Prostate gland (tissue), 2 donors: Measurements from ENCODE around the gene PRSS8. TPM values are rescaled to one million over a fixed set of nuclear protein-coding genes. Genes with fewer than 3 reads are reported as not detected.

Experiments
- DNase-seq: peaks from one replicate; pipeline ENCODE4 v3.0.0-alpha.2; 2019; ENCODE audit warnings: low spot score
- H3K27ac ChIP-seq, 2 donors: fragments of 200-600 bp; sonication (generic); 2 replicates each; pipeline ENCODE4 v1.5.1; 2017 to 2019
- H3K27me3 ChIP-seq: fragments of 200-600 bp; sonication (generic); replicated peaks from 2 replicates; pipeline ENCODE4 v1.5.1; 2019; ENCODE audit not compliant: insufficient read depth
- H3K36me3 ChIP-seq, 2 donors: fragments of 200-600 bp; sonication (generic); 1 replicate in 1 of 2; 2 replicates in 1 of 2; pipeline versions ENCODE4 v1.5.1 to v1.8.1; 2017 to 2019
- H3K4me1 ChIP-seq: fragments of 200-600 bp; sonication (generic); replicated peaks from 2 replicates; pipeline ENCODE4 v1.5.1; 2019
- H3K4me3 ChIP-seq, 2 donors: fragments of 200-600 bp; sonication (generic); 2 replicates each; pipeline ENCODE4 v1.5.1; 2017 to 2019
- H3K9me3 ChIP-seq: fragments of 200-600 bp; sonication (generic); 2 replicates; pipeline ENCODE4 v1.5.1; 2017
- POLR2A ChIP-seq: fragments of 450-650 bp; IDR thresholded peaks from one replicate; pipeline ENCODE4 v1.6.1; 2016; ENCODE audit warnings: antibody characterized with exemption, mild to moderate bottlenecking
- POLR2AphosphoS5 ChIP-seq: sonication (generic); formaldehyde crosslinking; IDR thresholded peaks from one replicate; pipeline ENCODE4 v1.6.1; 2017; ENCODE audit warnings: antibody characterized with exemption
- WGBS: methylation state at CpG from one replicate; pipeline ENCODE4 v1.1.5; 2018; 5-methylcytosine and 5-hydroxymethylcytosine counted together
- intact Hi-C: fragments of 100-400 bp; cut with DNase I; formaldehyde crosslinking; loops from one replicate; pipeline ENCODE4 v1.14.2; 2022
- small RNA-seq, 2 donors: library from RNA; depleted of rRNA; stranded (forward); fragments of <200 nt; gene quantifications; one replicate each; pipeline ENCODE3, GENCODE V24; 2016
- total RNA-seq, 2 donors: library from RNA; depleted of rRNA; stranded (reverse); fragments of >200 nt; gene quantifications; one replicate each; pipeline ENCODE4 v1.1.0, GENCODE V29; 2016
- TF ChIP-seq, protein P1 (sequence below), 4 experiments: fragments of 200-600 bp in 2 of 4; fragments of 450-650 bp in 2 of 4; sonication (generic) in 2 of 4; IDR thresholded peaks; 1 replicate in 3 of 4; 2 replicates in 1 of 4; pipeline ENCODE4 v1.5.1; 2016 to 2019; ENCODE audit warnings: antibody characterized with exemption in 4 of 4, mild to moderate bottlenecking in 2 of 4, moderate library complexity in 2 of 4

Gene PRSS8
- total RNA-seq, 2 donors from 2014 or later: 29.9 to 118 TPM

DNA sequence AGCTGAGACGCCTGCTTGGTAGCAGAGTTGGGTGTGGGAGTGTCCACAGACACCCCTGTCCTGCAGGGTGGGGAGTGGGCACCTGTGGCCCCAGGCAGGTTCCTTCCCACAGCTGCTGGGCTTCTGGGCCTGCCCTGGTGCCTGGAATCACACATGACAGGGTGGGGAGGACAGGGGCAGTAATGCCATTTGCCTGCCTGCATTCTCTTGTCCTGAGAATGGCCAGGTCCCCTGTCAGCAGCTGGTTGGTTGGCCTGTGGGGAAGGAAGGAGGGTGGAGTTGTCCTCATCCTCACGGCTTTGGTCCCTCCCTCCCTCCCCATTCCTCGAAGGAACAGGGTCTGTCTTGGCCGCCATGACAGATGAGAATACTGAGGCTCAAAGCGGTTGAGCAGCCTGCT is 52.0 kb downstream of the PRSS8 start:
- Histone ChIP-seq H3K27me3 (no peaks in the 10 kb centered on the region), H3K4me1 (no peaks in the 10 kb centered on the region), H3K4me3 (no peak overlapping the region), H3K27ac (no peak overlapping the region), H3K9me3 (no peaks in the 10 kb centered on the region), H3K36me3 (peaks cover 0 to 17% of the 10 kb centered on the region in 2 donors)
- WGBS: 69% methylated on average over 5 of the region's 5 CpGs
- no peak for TF ChIP-seq POLR2AphosphoS5
- TF ChIP-seq, protein P1, sequence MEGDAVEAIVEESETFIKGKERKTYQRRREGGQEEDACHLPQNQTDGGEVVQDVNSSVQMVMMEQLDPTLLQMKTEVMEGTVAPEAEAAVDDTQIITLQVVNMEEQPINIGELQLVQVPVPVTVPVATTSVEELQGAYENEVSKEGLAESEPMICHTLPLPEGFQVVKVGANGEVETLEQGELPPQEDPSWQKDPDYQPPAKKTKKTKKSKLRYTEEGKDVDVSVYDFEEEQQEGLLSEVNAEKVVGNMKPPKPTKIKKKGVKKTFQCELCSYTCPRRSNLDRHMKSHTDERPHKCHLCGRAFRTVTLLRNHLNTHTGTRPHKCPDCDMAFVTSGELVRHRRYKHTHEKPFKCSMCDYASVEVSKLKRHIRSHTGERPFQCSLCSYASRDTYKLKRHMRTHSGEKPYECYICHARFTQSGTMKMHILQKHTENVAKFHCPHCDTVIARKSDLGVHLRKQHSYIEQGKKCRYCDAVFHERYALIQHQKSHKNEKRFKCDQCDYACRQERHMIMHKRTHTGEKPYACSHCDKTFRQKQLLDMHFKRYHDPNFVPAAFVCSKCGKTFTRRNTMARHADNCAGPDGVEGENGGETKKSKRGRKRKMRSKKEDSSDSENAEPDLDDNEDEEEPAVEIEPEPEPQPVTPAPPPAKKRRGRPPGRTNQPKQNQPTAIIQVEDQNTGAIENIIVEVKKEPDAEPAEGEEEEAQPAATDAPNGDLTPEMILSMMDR (IDR thresholded peaks at IDR 0.05): no peak
- TF ChIP-seq POLR2A: no peak
- intact Hi-C loops: no loop called here
- no peak for DNase-seq

DNA sequence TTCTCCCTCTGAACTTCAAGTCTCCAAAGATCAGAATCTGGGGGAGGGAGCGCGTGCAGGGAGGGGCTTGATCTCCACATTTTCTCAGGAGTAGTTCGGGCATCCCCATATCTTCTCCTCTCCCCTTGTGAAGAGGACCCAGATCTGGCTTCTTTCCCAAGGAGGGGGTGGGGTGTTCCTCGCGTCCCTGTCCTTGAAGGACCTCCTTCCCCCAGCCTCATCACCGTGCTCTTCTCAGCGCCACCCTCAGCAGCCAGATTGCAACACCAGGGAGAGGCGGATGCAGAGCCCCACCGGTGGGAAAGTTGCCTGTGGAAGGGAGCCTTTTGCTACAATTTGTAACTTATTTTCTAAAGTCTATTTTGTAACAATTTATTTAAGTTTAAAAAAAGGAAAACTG is 52.4 kb downstream of the PRSS8 start:
- intact Hi-C loops: no loop called here
- 70% methylated on average over 9 of the region's 9 CpGs for WGBS
- H3K4me1 ChIP-seq: no peaks in the 10 kb centered on the region
- no peak for TF ChIP-seq POLR2AphosphoS5
- no peak for DNase-seq
- no peaks in the 10 kb centered on the region for H3K27me3 ChIP-seq
- H3K9me3 ChIP-seq: no peaks in the 10 kb centered on the region
- no peak overlapping the region for H3K4me3 ChIP-seq
- H3K36me3 ChIP-seq: peaks cover 0 to 22% of the 10 kb centered on the region in 2 donors
- no peak overlapping the region for H3K27ac ChIP-seq

DNA sequence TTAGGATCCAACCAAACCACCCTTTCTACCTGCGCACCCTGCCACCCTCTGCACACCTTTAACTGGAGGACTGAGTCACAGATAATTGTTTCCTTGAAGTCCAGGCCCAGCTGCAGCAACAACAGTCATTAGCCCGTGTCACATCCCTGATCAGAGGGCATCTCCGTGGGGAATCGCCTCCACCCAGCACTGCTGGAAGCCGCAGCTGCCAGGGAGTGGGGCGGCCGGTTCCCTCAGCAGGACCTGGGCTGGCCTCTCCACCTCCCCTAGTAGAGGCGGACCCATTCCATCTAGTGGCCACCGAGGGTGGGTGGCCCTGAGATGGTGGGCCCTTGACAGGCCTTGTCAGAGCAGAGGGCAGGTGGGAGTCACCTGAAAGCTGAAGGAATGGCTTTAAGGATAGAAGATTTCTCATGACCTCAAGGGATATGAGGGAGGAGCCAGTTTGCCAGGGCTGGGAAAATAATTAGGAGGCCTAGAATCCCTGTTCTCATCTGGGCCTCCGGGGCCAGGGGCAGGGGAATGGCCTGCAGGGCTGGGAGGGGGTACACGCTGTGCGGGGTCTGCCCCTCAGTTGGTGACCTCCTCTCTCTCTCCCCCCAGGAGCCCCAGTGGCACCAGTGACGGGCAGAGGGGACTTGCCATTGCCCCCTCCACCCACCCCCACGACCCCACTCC is 53.0 kb downstream of the PRSS8 start:
- intact Hi-C loops: no loop called here
- TF ChIP-seq POLR2A (no peak), POLR2AphosphoS5 (no peak)

More for the DNA sequence above, 53.0 kb downstream of the PRSS8 start:
- Histone ChIP-seq H3K4me3 (no peak overlapping the region), H3K27ac (no peak overlapping the region), H3K27me3 (no peaks in the 10 kb centered on the region), H3K4me1 (no peaks in the 10 kb centered on the region), H3K9me3 (no peaks in the 10 kb centered on the region), H3K36me3 (peaks cover 0 to 28% of the 10 kb centered on the region in 2 donors)
- no peak for DNase-seq
- WGBS: 79% methylated on average over 14 of the region's 14 CpGs

Small RNA genes within 50 kb of the gene (small RNA-seq; reads per million reads assigned to genes)
- 0 reads per million in 2 donors for gene AC009088.4
- 0 reads per million in 2 donors for gene NDUFA3P6

Other genes starting within 250 kb of the PRSS8 start
- 10 to 100 TPM; 54.2 to 54.8 TPM for gene BCL7C, start 241.7 kb downstream of the PRSS8 start, total RNA-seq
- 10 to 100 TPM in 1 of 2 donors, 1 to 10 TPM in 1; 9.8 to 13.9 TPM for gene CTF1, start 239.1 kb downstream of the PRSS8 start, total RNA-seq
- 100 to 1,000 TPM in 1 of 2 donors, 10 to 100 TPM in 1; 23.5 to 125 TPM for gene FBXL19, start 212.2 kb downstream of the PRSS8 start, total RNA-seq
- 100 to 1,000 TPM in 1 of 2 donors, 10 to 100 TPM in 1; 74.6 to 114 TPM for gene ORAI3, start 186.7 kb downstream of the PRSS8 start, total RNA-seq
- 10 to 100 TPM in 1 of 2 donors, 1 to 10 TPM in 1; 10.0 to 29.1 TPM for gene SETD1A, start 178.0 kb downstream of the PRSS8 start, total RNA-seq
- gene HSD3B7, start 150.5 kb downstream of the PRSS8 start, total RNA-seq: 10 to 100 TPM; 10.3 to 10.7 TPM
- under 1 TPM; 0.36 to 0.91 TPM for gene STX1B, start 125.1 kb downstream of the PRSS8 start, total RNA-seq
- 10 to 100 TPM; 40.7 to 51.7 TPM for gene STX4, start 102.2 kb downstream of the PRSS8 start, total RNA-seq
- gene ZNF668, start 61.5 kb downstream of the PRSS8 start, total RNA-seq: 10 to 100 TPM; 15.6 to 21.4 TPM
- gene ZNF646, start 61.3 kb downstream of the PRSS8 start, total RNA-seq: 10 to 100 TPM; 26.3 to 33.7 TPM
- 1 to 10 TPM; 2.5 TPM for gene PRSS53, start 46.8 kb downstream of the PRSS8 start, total RNA-seq
- 100 to 1,000 TPM; 106 to 175 TPM for gene VKORC1, start 40.9 kb downstream of the PRSS8 start, total RNA-seq
- gene BCKDK, start 27.3 kb downstream of the PRSS8 start, total RNA-seq: 10 to 100 TPM; 78.5 to 80.6 TPM
- 100 to 1,000 TPM in 1 of 2 donors, 10 to 100 TPM in 1; 92.6 to 115 TPM for gene KAT8, start 18.1 kb downstream of the PRSS8 start, total RNA-seq
- gene PRSS36, start 14.3 kb upstream of the PRSS8 start, total RNA-seq: 1 to 10 TPM; 4.3 to 4.7 TPM
- gene FUS, start 44.4 kb upstream of the PRSS8 start, total RNA-seq: 10 to 100 TPM; 48.6 to 87.5 TPM
- 10 to 100 TPM; 27.2 to 51.6 TPM for gene PYCARD, start 67.0 kb upstream of the PRSS8 start, total RNA-seq
- 1 to 10 TPM in 1 of 2 donors, under 1 TPM in 1; 0.23 to 3.9 TPM for gene TRIM72, start 78.4 kb upstream of the PRSS8 start, total RNA-seq
- not detected for gene PYDC1, start 81.4 kb upstream of the PRSS8 start, total RNA-seq
- gene ITGAM, start 124.2 kb upstream of the PRSS8 start, total RNA-seq: 1 to 10 TPM in 1 of 2 donors, under 1 TPM in 1; 0.36 to 5.1 TPM
- 1 to 10 TPM; 2.0 to 3.7 TPM for gene ITGAX, start 219.4 kb upstream of the PRSS8 start, total RNA-seq